Stimulated activated CD4-positive, alpha-beta T cell treated with anti-CD3 and anti-CD28 coated beads, Interleukin-1b, Interleukin-23, amount 100 ng/mL, for 48 hours (primary cell): Measurements from ENCODE around the gene ZFP92.
"Not testable (repeated sequence)": the region's sequence is repeated elsewhere in the genome, so short reads cannot be mapped to it uniquely, and the experiment has no call there.

ENCODE experiments used
- DNase-seq: peaks from one replicate; pipeline ENCODE4 v3.0.0-alpha.2; 2020

ZFP92 gene, protein sequence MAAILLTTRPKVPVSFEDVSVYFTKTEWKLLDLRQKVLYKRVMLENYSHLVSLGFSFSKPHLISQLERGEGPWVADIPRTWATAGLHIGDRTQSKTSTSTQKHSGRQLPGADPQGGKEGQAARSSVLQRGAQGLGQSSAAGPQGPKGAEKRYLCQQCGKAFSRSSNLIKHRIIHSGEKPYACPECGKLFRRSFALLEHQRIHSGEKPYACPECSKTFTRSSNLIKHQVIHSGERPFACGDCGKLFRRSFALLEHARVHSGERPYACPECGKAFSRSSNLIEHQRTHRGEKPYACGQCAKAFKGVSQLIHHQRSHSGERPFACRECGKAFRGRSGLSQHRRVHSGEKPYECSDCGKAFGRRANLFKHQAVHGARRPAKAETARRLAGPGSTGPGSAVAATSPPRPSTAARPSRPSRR

DNA sequence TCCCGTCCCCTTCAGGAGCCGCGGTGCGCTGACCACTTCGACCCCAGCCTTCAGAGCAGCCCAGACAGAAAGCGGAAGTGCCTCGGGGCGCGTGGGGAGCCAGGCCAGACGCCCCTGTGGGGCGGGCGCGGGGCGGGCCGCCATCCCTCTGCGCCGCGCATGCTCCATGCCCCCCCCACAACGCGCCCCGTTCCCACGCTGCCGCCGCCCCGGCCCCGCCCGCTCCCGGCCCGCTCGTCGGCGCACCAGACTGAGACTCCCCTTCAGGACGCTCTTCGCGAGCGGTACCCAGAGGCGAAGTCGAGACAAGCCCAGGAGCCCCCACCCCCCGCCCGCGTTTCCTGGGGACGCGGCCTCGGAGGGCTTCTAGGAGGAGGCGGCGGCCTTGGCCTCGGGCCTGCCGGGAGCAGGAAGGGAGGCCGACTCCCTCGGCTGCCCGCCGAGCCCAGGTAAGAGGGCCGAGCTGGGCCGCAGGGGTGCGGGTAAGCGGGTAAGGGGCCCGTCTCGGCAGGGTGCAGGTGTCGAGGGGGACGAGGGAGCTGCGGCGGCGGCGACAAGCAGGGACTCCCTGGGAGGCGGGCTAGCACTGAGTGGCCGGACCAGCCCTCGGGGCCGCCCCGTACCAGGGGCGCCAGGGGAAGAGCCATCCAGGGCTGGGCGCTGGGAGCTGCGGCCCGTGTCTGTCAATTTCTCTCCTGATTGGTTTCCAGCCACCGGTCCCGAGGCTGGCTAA, at the start of gene ZFP92:
ZFP92 (plus strand) TSS at position 218 of the 733 bp plus-strand sequence. CDS start 6,851 bp downstream, outside the sequence.
- DNase-seq: peak; percentile 4

DNA sequence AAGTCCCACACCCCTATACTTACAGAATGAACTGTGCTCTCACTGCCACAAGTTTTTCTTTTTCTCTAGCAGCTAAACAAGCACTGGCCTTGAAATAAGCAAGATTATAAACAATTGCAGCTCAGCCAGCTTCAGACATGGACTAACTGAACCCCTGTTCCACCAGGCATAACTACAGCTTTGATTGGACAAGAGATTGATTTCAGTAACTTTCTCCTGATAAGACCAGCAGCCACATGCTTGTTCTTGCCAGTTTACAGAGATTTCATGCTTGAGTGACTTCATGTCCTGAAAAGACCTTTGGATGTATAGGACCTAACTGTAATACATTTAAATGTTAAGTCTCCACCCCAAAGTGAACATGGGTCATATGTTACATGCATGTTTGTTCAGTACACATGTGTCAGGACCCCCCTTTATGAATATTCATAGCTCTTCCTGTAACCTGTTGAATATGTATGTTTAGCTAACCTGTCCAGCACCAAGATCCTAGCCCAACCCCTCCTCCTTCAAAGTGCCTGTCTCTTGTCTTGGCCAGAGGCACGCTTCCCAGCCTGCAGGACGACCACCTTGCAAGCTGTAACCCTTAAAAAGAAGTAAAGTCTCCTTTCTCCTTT, 49.4 kb upstream of the ZFP92 start:
- DNase-seq: no peak

DNA sequence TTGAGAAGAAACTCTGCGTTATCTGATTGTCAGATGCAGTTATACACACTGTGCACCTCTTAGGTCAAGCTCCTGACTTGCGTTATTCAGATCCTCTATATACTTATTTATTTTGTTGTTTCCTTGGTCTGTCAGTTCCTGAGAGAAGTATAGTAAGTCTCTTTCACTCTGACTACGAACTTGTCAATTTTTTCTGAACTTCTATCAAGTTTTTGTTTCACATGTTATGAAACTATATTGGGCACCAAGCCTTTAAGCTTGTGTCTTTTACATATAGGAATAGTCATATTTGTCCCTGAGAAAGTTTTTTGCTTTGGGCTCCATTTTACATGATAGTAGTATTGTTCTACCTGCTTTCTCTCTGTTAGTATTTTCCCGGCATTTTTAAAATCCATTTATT, 45.6 kb upstream of the ZFP92 start:
- no peak for DNase-seq

DNA sequence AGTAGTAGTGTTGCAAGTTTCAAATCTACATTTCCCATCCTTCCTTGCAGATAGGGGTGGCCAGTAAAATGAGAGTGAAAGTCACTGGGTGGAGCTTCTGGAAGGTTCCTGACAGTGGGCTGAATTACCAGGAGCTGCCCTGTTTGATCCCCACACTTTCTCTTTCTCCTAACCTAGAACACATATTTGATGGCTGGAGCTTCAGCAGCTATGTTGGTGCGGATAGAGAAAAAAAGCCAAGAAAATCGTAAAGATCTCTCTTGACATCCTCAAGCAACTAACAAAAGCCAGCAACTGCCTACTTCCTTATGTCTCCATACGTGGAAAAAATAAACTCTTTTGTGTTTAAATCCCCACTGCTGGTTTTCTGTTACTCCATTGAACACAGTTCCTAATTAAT, 45.2 kb upstream of the ZFP92 start:
- DNase-seq: no peak

DNA sequence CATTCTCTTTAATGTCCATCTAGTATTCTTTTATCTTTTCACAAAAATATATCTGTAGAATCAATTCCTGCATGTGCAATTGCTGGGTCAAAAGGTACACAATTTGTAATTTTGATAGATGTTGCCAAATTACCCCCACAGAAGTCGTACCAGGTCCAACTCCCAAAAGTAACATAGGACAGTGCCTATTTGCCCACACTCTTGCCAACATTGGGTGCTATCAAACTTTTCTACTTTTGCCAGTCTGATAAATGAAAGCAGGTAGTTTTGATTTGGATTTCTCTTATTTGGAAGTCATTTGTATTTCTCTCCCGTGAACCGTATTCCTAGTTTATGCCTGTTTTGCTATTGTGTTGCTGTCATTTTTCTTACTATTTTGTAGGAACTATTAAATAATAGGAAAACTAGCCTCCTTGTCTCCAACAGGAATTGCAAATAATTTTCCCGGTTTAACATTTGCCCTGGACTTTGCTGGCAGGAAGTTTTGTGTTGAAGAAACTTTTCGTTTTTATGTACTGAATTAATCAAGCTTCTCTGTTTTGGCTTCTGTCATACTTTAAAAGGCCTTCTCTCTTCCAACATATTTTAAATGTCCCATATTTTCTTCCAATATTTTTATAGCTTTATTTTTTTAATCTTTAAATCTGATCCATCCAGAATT, 44.3 kb upstream of the ZFP92 start:
- no peak for DNase-seq

DNA sequence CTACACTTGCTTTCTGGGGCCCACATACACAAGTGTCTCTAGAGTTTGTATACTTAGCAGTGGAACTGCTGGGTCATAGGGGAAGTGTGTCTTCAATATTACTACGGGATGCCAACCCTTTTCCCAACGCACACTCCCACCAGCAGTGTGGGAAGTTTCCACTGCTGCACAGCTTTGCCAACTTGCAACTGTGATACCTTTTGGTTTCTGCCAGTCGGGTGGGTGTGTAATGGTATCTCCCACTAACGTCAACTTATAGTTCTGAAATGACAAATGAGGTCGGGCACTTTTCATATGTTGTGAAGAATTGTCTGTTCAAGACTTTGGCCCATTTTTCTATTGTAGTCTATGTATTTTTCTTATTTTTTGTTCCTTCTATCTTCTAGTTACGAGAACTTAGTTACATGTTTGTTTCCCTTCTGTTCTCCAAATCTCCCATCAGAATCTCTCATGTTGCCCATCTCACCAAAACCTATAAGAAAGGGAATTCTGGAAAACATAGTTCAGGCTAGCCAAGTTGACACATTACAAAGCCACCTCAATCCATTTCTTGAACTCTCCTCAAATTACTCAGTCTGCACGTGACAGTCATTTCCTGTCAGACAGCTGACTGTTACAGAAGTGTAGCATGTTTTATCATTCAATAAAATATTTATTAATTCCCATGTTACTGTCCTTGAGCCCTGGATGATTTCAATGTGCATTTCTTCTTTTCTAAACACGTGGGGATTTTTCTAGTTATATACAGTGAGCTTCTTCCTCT, 40.8 kb upstream of the ZFP92 start:
- DNase-seq: no peak

DNA sequence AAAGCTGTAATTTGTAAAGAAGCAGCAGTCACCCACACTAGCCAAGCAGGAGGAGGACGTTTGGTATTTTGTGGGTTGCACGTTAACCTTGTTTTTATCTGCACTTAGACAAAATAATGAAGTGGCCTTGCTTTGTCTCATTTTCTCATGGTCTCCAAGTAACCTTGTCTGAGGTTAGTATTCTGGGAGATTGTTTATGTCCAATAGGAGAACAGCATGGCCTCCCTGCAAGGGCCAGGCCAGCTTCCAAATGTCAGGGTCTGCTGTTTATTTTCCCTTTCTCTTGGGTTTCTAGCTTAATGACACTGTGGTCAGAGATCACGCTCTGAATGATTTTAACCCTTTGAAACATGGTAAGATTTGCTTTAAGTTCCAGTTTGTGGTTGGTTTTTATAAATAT, 40.0 kb upstream of the ZFP92 start:
- no peak for DNase-seq

DNA sequence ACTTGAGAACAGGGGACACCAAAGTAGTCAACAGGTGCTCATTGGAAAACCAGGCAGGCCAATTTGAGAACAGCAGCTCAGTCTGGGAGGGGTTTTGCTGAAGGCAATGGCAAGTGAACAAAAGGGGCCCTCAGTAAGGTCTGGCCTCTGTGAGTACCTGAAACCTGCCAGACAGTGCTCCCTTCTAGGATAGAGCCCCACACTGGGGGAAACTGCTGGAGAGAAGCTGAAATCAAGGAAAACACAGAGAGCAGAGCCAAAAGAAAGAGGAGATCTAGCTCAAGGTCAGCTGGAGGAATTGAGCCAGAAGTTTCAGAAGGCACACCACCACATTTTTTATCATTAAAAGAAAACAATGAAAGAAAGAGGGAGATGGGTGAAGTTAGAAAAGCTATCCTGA, 38.3 kb upstream of the ZFP92 start:
- no peak for DNase-seq

DNA sequence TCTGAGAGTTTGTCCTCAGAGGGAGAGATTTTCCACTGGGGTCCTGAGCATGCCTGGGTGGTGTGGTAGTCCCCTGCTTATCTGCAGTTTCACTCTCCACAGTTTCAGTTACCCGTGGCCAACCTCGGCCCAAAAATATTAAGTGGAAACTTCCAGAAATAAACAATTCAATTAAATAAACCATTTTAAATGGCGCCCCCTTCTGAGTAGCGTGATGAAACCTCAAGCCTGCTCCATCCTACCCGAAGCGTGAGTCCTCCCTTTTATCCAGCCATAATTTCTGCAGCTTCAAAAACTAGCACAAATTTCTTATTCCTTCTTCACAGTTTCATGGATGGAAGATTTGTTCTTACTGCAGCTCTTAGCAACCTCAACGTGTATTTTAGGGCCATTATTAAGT, 36.8 kb upstream of the ZFP92 start:
- DNase-seq: no peak

DNA sequence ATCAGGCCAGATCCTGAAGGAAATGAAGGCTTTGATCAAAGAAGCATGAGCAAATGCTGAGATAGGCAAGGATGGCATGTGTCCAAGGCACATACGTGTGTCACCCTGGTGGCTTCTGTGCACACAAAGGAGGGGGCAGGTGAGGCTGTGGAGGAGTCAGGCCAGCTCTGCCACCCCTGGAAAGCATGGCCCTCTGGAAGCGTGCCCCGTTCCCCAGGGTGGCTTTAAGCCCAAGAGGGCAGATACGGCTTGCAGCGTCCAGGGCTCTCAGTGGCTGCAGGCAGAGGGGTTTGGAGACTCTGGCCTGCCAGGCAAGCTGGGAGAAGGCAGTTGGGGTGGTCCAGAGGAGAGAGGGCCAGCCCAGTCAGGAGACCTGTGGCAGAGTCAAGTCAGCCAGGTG, 35.7 kb upstream of the ZFP92 start:
- no peak for DNase-seq

DNA sequence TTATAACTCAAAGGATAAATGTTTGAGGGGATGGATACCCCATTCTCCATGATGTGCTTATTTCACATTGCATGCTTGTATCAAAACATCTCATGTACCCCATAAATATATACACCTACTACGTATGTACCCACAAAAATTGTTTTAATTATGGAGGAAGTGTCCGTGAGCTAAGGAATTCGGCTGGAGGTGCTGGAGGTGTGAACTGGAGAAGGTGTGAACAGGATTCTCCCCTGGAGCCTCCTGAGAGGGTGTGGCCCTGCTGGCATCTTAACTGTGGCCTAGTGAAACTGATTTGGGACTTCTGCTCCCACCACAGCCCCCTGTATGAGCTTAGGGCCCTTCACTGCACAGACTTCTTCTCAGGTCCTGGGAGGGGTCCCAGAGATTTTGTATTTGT, 33.5 kb upstream of the ZFP92 start:
- no peak for DNase-seq

DNA sequence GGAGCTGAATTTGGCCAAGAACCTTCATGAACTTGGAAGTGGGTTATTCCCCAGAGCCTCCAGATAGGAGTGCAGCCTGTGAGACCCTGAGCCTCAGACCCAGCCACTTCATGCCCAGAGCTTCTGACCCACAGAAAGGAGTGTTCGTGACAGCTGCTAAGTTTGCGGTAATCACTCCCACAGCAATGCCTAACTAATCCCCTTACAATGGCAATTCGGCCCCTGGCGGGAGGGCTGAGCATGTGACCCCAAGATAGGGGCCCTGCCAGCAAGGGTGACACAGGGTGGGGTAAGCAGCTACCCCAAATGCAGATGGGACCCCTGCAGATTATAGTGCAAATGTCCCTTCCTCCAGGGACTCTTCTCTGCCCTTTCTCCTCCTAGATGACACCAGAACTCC, 32.7 kb upstream of the ZFP92 start:
- no peak for DNase-seq

DNA sequence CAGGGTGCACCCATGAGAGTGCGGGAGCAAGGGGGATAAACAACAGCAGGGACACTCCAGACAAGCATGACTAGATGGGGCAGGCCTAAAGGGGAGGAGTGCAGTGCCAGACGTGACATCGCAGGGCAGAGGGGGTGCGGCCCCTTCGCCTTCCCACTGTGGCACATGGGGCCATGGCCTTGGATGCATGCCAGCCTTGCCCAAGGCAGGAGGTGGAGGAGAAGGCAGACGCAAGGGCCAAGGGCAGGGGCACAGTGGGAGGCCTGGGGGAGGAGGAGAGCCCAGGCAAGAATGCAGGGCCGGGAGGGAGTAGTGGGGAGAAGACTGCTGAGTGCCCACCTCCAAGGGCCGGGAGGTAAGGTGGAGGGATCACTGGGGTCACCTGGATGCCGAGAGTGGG, 31.8 kb upstream of the ZFP92 start:
- DNase-seq: no peak

DNA sequence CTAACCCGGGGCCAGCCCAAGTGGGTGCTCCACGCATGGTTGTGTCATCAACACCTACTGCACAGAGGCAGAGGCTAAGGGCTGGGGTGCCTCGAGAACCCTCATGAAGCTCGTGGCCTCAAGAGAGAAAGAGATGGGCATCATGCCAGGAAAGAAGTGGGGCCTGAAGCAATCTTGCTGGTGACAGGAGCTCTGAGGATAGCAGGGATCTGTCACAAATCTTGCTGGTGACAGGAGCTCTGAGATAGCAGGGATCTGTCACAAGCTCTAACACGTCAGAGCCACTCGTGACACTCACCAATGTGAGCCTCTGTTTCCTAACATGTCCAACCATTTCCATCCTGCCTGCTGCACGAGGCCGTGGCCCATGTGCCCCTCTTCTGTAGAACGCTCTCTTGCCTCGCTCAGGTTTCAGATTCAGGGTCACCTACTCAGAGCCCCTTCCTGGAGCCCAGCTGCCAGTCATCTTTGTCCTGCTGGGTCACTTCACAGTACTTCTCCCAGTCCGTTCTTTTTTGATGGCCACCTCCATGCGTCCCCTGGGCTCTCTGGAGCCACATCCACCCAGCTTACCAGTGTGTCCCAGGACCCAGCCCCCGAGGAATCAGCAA, 31.2 kb upstream of the ZFP92 start:
- no peak for DNase-seq

DNA sequence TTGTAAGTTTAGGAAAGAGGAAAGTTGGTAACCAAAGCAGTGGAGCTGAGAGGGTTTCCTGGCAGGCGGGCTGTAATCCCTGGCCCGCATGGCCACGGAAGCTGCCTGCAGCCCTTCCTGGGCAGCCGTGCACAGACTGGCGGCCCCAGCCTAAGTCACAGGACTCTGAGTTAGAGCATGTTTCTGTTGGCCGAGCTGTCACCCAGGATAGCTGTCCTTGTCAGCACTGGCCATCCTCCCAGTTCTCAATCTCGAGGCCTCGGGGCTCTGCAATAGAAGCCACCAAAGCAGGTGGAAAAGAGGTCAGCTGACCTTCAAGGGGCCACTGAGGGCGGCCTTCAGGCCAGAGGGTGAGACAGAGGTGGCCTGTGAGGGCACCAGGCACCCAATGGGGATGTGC, 30.6 kb upstream of the ZFP92 start:
- DNase-seq: no peak

DNA sequence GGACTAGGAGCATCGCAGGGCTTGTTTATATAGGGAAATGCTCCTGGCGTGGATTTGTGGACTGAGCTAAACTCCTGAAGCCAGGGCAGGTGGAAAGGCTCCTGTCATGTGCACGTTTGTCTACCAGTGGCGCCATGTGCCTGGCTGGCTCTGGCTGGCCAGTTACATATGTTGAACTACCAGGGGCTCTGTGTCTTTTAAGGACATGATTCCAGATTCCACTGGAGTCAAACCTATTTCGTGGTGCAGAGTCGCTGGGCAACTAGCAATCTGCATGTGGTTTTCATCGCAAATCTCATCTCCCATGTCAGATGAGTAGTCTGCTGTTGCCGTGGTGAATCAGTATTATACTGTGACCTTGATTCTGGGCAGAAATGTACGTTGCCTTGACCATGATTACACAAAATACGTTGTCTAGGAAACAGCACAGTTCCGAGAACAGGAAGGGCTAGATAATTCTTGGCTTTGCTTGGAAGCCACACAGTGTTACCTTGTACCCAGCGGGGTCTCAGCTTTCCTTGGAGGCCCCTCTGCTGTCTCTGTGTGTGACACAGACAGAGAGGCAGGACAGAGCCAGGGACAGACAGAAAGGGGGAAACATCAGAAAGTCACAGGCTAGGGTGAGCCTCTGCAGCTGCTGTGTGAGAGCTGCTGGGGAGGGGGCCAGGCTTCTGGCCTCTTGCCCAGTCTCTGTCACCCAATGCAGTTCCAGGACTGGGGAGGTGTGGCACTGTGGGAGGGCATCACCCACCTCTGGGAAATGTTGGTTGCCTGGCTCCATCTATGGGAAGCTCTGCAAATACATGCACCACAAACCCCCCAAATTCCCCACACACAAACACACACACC, 29.4 kb upstream of the ZFP92 start:
- peak; percentile 31 for DNase-seq

DNA sequence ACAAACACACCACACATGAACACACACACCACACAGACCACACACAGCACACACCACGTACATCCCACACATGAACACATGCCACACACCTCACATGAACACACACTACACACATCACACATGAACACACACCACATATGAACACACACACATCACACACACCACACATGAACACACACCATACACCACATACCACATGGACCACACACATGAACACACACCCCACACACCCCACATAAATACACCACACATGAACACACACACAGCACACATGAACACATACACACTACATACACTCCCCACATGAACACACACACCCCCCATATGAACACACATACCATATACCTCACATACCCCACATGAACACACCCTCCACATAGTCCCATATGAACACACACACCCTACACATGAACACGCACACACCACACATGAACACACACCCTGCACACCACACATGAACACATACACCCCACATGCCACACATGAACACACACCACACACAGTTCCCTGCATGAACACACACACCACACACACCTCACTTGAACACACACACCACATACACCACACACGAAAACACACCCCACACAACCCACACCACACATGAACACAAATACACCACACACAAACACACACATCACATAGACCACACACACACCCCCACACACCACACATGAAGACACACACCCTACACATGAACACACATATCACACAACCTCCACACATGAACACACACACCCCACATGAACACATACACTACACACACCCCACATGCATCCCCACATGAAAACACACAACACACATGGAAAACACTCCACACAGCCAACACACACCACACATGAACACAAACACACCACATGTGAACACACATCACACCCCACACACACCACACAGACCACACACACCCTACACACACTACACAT, 28.4 kb upstream of the ZFP92 start:
- no peak for DNase-seq

DNA sequence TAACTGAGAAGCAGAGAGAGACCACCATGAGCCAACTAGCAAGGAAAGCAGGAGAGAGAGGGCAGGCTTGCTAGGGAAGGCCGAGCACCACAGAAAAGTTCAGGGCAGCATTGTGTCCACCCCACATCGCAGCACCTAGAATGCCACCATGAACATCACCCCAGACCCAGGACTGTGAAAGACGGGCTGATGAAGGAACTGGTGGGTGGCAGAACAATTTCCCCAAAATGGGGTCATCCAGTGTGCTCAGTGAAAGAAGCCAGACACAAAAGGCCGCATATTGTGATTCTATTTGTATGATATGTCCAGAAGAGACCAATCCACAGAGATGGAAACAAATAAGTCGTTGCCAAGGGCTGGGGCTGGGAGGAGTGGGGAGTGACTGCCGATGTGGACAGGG, 26.9 kb upstream of the ZFP92 start:
- no peak for DNase-seq

DNA sequence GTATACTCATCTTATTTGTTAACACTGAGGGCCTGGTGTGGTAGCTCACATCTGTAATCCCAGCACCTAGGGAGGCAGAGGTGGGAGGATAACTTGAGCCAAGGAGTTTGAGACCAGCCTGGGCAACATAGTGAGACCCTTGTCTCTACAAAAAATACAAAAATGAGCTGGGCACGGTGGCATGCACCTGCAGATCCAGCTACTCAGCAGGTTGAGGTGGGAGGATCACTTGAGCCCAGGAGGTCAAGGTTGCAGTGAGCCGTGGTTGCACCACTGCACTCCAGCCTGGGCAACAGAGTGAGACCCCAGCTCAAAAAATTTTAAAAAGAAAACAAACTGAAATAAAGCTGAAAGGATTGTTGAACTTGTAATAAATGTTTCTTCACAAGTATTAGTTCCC, 26.3 kb upstream of the ZFP92 start:
- DNase-seq: not testable (repeated sequence)

DNA sequence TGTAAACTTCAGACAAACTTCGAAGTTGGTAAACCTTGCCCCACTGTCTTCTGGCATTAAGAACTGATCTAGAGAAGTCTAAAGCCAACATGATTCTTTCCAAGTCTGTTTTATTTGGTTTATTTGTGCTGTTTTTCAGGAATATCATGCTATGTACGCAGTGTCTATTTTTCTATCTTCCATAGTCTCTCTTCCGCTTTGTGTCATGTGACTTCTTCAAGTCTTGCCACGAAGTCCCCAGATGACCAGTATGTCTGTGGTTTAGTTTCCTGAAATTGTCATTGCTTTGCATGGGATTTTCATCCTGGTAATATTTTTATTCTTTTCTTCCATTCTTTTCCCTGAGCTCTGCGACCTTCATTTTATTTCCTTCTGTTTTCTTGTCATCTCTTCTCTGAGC, 25.2 kb upstream of the ZFP92 start:
- DNase-seq: no peak
